PC-3 (cell line): ENCODE measurements around the gene GABRB3.

ENCODE experiments used
- CTCF ChIP-seq: fragments of 300-600 bp; sonication (generic); conservative IDR thresholded peaks from 2 replicates; pipeline ENCODE4 v1.5.1; 2017; ENCODE audit warnings: antibody characterized with exemption, low read depth, mild to moderate bottlenecking, low read length
- EZH2phosphoT487 ChIP-seq: fragments of 300-600 bp; sonication (generic); IDR thresholded peaks from 2 replicates; pipeline ENCODE4 v1.6.1; 2018; ENCODE audit warnings: mild to moderate bottlenecking, antibody characterized with exemption, low read length, borderline replicate concordance

GRCh38 chr15:26670116-26670515, 102.8 kb downstream of the GABRB3 start:
- TF ChIP-seq CTCF (no peak), EZH2phosphoT487 (no peak)
